ENCODE results near the gene WDFY4. TPM values are rescaled to one million over a fixed set of nuclear protein-coding genes. Genes with fewer than 3 reads are reported as not detected.

Gene WDFY4
- total and polyA plus RNA-seq, 9 of the 15 experiments (the other 6 are each of a cell fraction or from before 2014, with no cell fraction given) = 0.01 to 0.02 (median 0.01) TPM; not detected in 6

DNA sequence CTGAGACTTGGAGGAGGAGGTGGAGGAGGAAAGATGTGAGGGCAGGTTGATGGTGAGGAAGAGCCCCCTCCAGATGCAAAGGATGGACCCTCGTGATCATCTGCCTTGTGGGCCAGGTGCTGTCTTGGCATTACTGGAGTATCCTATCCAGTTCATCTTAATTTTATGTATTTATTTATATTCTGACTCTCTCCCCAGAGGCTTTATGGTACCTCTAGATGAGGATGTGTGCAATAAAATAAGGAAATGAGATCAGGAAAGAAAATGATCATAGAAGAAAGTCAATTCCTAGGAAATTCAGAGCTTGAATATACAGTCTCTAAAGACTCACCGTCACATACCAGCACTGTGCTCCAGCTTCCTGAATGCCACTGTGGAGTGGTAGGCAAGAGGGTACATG is 160.8 kb downstream of the WDFY4 start:
- Histone ChIP-seq H3K9me3 (replicated peaks; ENCODE audit: control insufficient read depth, insufficient read depth, low read depth, low read length) (no peaks in the 10 kb centered on the region), H3K4me1 (replicated peaks in 1 of 2; ENCODE audit: control insufficient read depth in 2 of 2, insufficient read depth in 2 of 2, low read length in 2 of 2) (no peaks in the 10 kb centered on the region), H3K27me3 (ENCODE audit: control insufficient read depth in 2 of 2, insufficient read depth in 2 of 2, low read length in 2 of 2) (peaks cover 8 to 42% of the 10 kb centered on the region in 2 experiments), H3K9ac (ENCODE audit: insufficient read depth in 1 of 2, low read depth in 2 of 2, low read length in 2 of 2) (no peak overlapping the region), H3K79me2 (ENCODE audit: control insufficient read depth, insufficient read depth, low read length) (no peaks in the 10 kb centered on the region), H3K27ac (ENCODE audit: extremely low read depth, low read depth, low read length) (no peak overlapping the region), H3K4me2 (ENCODE audit: insufficient read depth, low read length) (no peak overlapping the region), H2AFZ (ENCODE audit: low read depth, low read length) (no peak overlapping the region), H3K4me3 (no peak overlapping the region), H4K20me1 (replicated peaks; ENCODE audit: control insufficient read depth, insufficient read depth, low read length) (0 out of 2 replicates have a peak, but pooled peaks cover 3% of the 10 kb centered on the region), H3K9me1 (ENCODE audit: control insufficient read depth, insufficient read depth, low read length) (no peaks in the 10 kb centered on the region), H3K36me3 (ENCODE audit: control insufficient read depth, insufficient read depth, low read length) (no peaks in the 10 kb centered on the region)
- FAIRE-seq (no peak), ATAC-seq (no peak), DNase-seq (ENCODE audit: extremely low read depth in 1 of 4, low spot score in 3 of 4) (no peak)
- no TSS peak for BruUV-seq (replicated peaks)
- TF ChIP-seq CEBPG (CRISPR knock-in tag; IDR thresholded peaks at IDR 0.05) (no peak), CEBPG (tag; conservative IDR thresholded peaks at IDR 0.05 in 1 of 2, IDR thresholded peaks at IDR 0.05 in 1 of 2) (no peak), ZBED1 (IDR thresholded peaks at IDR 0.05) (no peak), ZKSCAN3 (CRISPR knock-in tag; IDR thresholded peaks at IDR 0.05) (no peak), ZNF696 (CRISPR knock-in tag; conservative IDR thresholded peaks at IDR 0.05) (no peak)
- TF ChIP-seq, protein P1, sequence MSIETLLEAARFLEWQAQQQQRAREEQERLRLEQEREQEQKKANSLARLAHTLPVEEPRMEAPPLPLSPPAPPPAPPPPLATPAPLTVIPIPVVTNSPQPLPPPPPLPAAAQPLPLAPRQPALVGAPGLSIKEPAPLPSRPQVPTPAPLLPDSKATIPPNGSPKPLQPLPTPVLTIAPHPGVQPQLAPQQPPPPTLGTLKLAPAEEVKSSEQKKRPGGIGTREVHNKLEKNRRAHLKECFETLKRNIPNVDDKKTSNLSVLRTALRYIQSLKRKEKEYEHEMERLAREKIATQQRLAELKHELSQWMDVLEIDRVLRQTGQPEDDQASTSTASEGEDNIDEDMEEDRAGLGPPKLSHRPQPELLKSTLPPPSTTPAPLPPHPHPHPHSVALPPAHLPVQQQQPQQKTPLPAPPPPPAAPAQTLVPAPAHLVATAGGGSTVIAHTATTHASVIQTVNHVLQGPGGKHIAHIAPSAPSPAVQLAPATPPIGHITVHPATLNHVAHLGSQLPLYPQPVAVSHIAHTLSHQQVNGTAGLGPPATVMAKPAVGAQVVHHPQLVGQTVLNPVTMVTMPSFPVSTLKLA (conservative IDR thresholded peaks at IDR 0.05) = no peak
- TF ChIP-seq, protein P2, sequence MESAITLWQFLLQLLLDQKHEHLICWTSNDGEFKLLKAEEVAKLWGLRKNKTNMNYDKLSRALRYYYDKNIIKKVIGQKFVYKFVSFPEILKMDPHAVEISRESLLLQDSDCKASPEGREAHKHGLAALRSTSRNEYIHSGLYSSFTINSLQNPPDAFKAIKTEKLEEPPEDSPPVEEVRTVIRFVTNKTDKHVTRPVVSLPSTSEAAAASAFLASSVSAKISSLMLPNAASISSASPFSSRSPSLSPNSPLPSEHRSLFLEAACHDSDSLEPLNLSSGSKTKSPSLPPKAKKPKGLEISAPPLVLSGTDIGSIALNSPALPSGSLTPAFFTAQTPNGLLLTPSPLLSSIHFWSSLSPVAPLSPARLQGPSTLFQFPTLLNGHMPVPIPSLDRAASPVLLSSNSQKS (CRISPR knock-in tag; IDR thresholded peaks at IDR 0.05) = no peak
- intact Hi-C loops (cut with micrococcal nuclease) = no loop called here
- in situ Hi-C loops (cut with MboI) = no loop called here
- CTCF ChIA-PET (ENCODE audit: low intra/inter-chr PET ratio) = no interaction called here
- WGBS (ENCODE audit: insufficient coverage, low coverage, missing lambda C conversion rate) = 5% methylated on average over 2 of the region's 2 CpGs
- POLR2A ChIA-PET = interaction anchor here (0.7 to 0.9 kb wide), 2 partner anchors 10 to 55 kb away, joined by 3 to 4 read pairs; no protein-coding TSS in a partner anchor
